OCI-LY7 (cell line): ENCODE measurements around the gene PTPRO. TPM values are rescaled to one million over a fixed set of nuclear protein-coding genes. Genes with fewer than 3 reads are reported as not detected.

Experiments used
- BruUV-seq: library from RNA; stranded (reverse); fragments of 400-500 nt; replicated peaks from 2 replicates; lab custom pipeline; 2021; lab: Mats Ljungman, UMichigan
- CTCF ChIA-PET: fragments of 300-600 bp; sonication (Branson Sonifier 250); formaldehyde crosslinking; loops from one replicate; lab custom pipeline; 2022; ENCODE audit warnings: antibody characterized with exemption; ENCODE audit not compliant: unreplicated experiment; lab: Charles Lee
- POLR2A ChIA-PET: fragments of 300-600 bp; sonication (Branson Sonifier 250); formaldehyde crosslinking; loops from one replicate; lab custom pipeline; 2022; ENCODE audit warnings: antibody characterized with exemption; lab: Charles Lee
- DNase-seq: peaks from one replicate; pipeline ENCODE4 v3.0.0-alpha.2; 2015; ENCODE audit warnings: low spot score
- H2AFZ ChIP-seq: fragments of 200-600 bp; sonication (generic), shearing (Covaris generic); 2 replicates; pipeline ENCODE4 v1.6.1; 2014; ENCODE audit warnings: mild to moderate bottlenecking, antibody characterized with exemption, low read length, moderate library complexity
- H3K27ac ChIP-seq: fragments of 200-600 bp; sonication (generic); 2 replicates; pipeline ENCODE4 v1.5.1; 2014; ENCODE audit warnings: mixed run types, low read depth, mild to moderate bottlenecking, moderate library complexity, low read length, inconsistent platforms; ENCODE audit not compliant: poor library complexity, severe bottlenecking
- H3K36me3 ChIP-seq: fragments of 200-600 bp; sonication (generic); 2 replicates; pipeline ENCODE4 v1.6.1; 2014; ENCODE audit warnings: mild to moderate bottlenecking, antibody characterized with exemption, low read length, moderate library complexity, mixed read lengths; ENCODE audit not compliant: insufficient read depth
- H3K4me1 ChIP-seq: fragments of 200-600 bp; sonication (generic); 2 replicates; pipeline ENCODE4 v1.5.1; 2014; ENCODE audit warnings: mild to moderate bottlenecking, low read length; ENCODE audit not compliant: insufficient read depth, poor library complexity, severe bottlenecking
- H3K4me2 ChIP-seq: fragments of 200-600 bp; sonication (generic); 2 replicates; pipeline ENCODE4 v1.6.1; 2014; ENCODE audit warnings: mild to moderate bottlenecking, low read length
- H3K4me3 ChIP-seq: fragments of 200-600 bp; sonication (generic); 2 replicates; pipeline ENCODE4 v1.5.1; 2014; ENCODE audit warnings: mild to moderate bottlenecking, low read depth, low read length; ENCODE audit not compliant: poor library complexity, severe bottlenecking
- H3K79me2 ChIP-seq: fragments of 200-600 bp; sonication (generic); 2 replicates; pipeline ENCODE4 v1.6.1; 2016; ENCODE audit warnings: low read depth, mild to moderate bottlenecking, low read length, moderate library complexity, mixed read lengths; ENCODE audit not compliant: insufficient read depth
- H3K9me2 ChIP-seq: fragments of 200-600 bp; sonication (generic); 2 replicates; pipeline ENCODE4 v1.6.1; 2016; ENCODE audit warnings: mild to moderate bottlenecking, low read length, mixed read lengths; ENCODE audit not compliant: insufficient read depth
- H3K9me3 ChIP-seq: fragments of 200-600 bp; sonication (generic); 2 replicates; pipeline ENCODE4 v1.6.1; 2014; ENCODE audit warnings: mild to moderate bottlenecking, mixed run types, low read length, mixed read lengths
- H4K20me1 ChIP-seq: fragments of 200-600 bp; sonication (generic); 2 replicates; pipeline ENCODE4 v1.6.1; 2014; ENCODE audit warnings: mild to moderate bottlenecking, antibody characterized with exemption, low read length, moderate library complexity, mixed read lengths; ENCODE audit not compliant: insufficient read depth
- EZH2phosphoT487 ChIP-seq: fragments of 200-600 bp; sonication (generic); IDR thresholded peaks from 2 replicates; pipeline ENCODE4 v1.6.1; 2018; ENCODE audit warnings: low read depth, borderline replicate concordance, mild to moderate bottlenecking, mixed run types, antibody characterized with exemption, low read length, moderate library complexity, mixed read lengths
- intact Hi-C: fragments of 100-400 bp; cut with micrococcal nuclease; formaldehyde crosslinking; loops from one replicate; pipeline ENCODE4 v1.10.0; 2022; ENCODE audit not compliant: unreplicated experiment
- total RNA-seq, 2 experiments: library from RNA; depleted of rRNA in 1 of 2; stranded (reverse); fragments of >200 nt in 1 of 2; shearing (Covaris generic) in 1 of 2; gene quantifications; 2 replicates each; pipeline ENCODE4 v1.2.3, GENCODE V29; 2014 to 2022
- TF ChIP-seq, protein P1 (sequence below): fragments of 200-600 bp; sonication (generic); conservative IDR thresholded peaks from 2 replicates; pipeline ENCODE4 v1.5.1; 2014; ENCODE audit warnings: mild to moderate bottlenecking, antibody characterized with exemption, low read length, moderate library complexity, mixed read lengths

Gene PTPRO
- total RNA-seq, 2 experiments from 2014 or later = 0.06 to 0.23 TPM

DNA sequence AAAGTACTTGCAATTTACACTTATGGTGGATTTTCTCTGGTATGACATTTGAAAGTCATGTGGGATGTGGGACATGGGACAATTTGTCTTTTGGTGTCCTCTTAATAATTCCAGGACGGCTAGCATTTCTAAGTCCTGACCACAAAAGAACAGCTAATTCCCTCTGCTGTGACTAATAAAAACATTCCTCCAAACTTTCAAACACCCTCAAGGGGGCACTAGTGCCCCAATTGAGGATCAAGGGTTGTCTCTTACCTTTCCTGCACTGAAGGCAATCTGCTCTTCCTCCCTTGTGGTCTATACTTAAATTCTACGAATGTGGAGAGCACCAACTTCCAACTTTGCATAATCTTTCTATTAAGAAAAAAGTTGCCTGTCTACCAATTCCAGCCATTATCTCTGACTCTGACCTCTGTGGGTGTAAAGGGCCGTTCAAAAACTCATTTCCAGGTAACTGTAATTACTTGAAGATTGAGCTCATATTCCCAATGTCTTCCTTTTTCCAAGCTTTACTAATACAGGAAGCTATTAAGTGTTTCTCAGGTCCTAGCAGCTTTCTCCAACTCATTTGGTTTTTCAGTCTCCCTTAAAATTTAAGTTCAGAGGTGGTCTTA is 210.2 kb downstream of the PTPRO start:
- no peak overlapping the region for H3K4me2 ChIP-seq
- TF ChIP-seq, protein P1, sequence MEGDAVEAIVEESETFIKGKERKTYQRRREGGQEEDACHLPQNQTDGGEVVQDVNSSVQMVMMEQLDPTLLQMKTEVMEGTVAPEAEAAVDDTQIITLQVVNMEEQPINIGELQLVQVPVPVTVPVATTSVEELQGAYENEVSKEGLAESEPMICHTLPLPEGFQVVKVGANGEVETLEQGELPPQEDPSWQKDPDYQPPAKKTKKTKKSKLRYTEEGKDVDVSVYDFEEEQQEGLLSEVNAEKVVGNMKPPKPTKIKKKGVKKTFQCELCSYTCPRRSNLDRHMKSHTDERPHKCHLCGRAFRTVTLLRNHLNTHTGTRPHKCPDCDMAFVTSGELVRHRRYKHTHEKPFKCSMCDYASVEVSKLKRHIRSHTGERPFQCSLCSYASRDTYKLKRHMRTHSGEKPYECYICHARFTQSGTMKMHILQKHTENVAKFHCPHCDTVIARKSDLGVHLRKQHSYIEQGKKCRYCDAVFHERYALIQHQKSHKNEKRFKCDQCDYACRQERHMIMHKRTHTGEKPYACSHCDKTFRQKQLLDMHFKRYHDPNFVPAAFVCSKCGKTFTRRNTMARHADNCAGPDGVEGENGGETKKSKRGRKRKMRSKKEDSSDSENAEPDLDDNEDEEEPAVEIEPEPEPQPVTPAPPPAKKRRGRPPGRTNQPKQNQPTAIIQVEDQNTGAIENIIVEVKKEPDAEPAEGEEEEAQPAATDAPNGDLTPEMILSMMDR = peak; percentile 82
- no peak for TF ChIP-seq EZH2phosphoT487
- BruUV-seq = no TSS peak
- peaks cover 2% of the 10 kb centered on the region; the same call in 1 of the 2 replicates for H3K9me3 ChIP-seq
- no peak overlapping the region for H2AFZ ChIP-seq
- H4K20me1 ChIP-seq = no peaks in the 10 kb centered on the region
- ChIA-PET POLR2A (interaction anchor here (0.7 to 1.9 kb wide), 6 partner anchors 36 to 799 kb away, joined by 3 to 11 read pairs (median 4); no protein-coding TSS in a partner anchor), CTCF (interaction anchor here (0.9 to 2.3 kb wide), 4 partner anchors 27 to 52 kb away, joined by 3 to 15 read pairs (median 6); no protein-coding TSS in a partner anchor)
- DNase-seq = peak; percentile 72
- H3K79me2 ChIP-seq = no peaks in the 10 kb centered on the region
- intact Hi-C loops = loop anchor here (1.0 kb wide), 2 partner anchors 52 to 324 kb away; no protein-coding TSS in a partner anchor
- H3K4me3 ChIP-seq = no peak overlapping the region
- H3K4me1 ChIP-seq = no peaks in the 10 kb centered on the region
- no peaks in the 10 kb centered on the region for H3K36me3 ChIP-seq
- no peaks in the 10 kb centered on the region for H3K9me2 ChIP-seq
- H3K27ac ChIP-seq = no peak overlapping the region

DNA sequence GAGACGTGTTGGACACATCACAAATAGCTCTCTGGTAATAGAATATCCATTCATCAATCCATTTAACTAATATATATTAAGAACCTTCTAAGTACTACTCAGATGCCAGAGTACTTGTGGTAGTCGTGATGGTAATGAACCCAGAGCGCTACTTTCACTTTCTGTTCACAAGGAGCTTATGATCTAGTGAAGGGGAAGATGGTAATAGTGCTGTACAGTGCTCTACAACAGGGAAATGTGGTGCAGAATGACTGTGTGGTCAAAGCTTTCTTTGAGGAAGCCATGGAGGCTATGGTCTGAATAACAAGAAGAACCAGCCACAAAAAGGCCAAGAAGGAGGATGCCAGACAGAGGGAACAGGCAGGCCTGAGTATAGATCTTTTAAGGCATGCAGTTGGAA is 212.0 kb downstream of the PTPRO start:
- POLR2A ChIA-PET = interaction anchor here (0.9 to 1.1 kb wide), 5 partner anchors 12 to 36 kb away, joined by 3 to 6 read pairs (median 3); no protein-coding TSS in a partner anchor
- no peak overlapping the region for H3K27ac ChIP-seq
- no peaks in the 10 kb centered on the region for H3K4me1 ChIP-seq
- intact Hi-C loops = no loop called here
- no peaks in the 10 kb centered on the region for H3K36me3 ChIP-seq
- H3K9me3 ChIP-seq = no peaks in the 10 kb centered on the region
- TF ChIP-seq, protein P1 = no peak
- TF ChIP-seq EZH2phosphoT487 = no peak
- BruUV-seq = no TSS peak
- H3K4me3 ChIP-seq = peak overlapping the region; percentile 17
- no peaks in the 10 kb centered on the region for H4K20me1 ChIP-seq
- peak; percentile 43 for DNase-seq
- peak overlapping the region; percentile 71 for H2AFZ ChIP-seq
- CTCF ChIA-PET = interaction anchor here (0.9 to 2.0 kb wide), 4 partner anchors 12 to 377 kb away, joined by 3 to 6 read pairs (median 3); partner anchors contain the start of gene DERA
- H3K9me2 ChIP-seq = no peaks in the 10 kb centered on the region
- H3K79me2 ChIP-seq = no peaks in the 10 kb centered on the region
- H3K4me2 ChIP-seq = peak overlapping the region; percentile 21; the same call in 1 of the 2 replicates

DNA sequence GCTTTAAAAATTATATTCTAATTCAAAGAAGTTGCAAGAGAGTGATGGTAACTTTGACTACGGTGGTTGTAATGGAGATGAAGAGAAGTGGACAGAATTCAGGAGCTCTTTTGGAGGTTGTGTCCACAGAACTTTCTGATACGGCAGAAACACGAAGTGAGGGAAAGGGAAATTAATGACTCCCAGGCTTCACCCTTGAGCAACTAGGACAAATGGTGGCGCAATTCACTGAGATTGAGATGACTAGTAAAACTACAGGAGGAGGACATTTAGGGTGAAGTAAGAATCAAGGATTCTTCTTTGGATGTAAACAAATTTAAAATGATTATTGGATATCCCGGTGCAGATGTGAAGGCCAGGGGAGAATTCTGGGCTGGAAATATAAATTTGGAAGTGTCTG is 212.6 kb downstream of the PTPRO start:
- ChIA-PET POLR2A (interaction anchor here (1.0 to 1.1 kb wide), 4 partner anchors 11 to 36 kb away, joined by 3 to 6 read pairs (median 3); no protein-coding TSS in a partner anchor), CTCF (interaction anchor here (1.5 to 2.0 kb wide), 2 partner anchors 12 to 50 kb away, joined by 3 to 6 read pairs; no protein-coding TSS in a partner anchor)
- Histone ChIP-seq H3K4me3 (no peak overlapping the region), H4K20me1 (no peaks in the 10 kb centered on the region), H3K4me2 (no peak overlapping the region), H3K9me2 (no peaks in the 10 kb centered on the region), H3K36me3 (no peaks in the 10 kb centered on the region), H3K27ac (no peak overlapping the region), H3K9me3 (no peaks in the 10 kb centered on the region), H3K79me2 (no peaks in the 10 kb centered on the region), H3K4me1 (no peaks in the 10 kb centered on the region), H2AFZ (peak overlapping the region; percentile 71; the same call in 1 of the 2 replicates)
- no TSS peak for BruUV-seq
- DNase-seq = no peak
- TF ChIP-seq, protein P1 = no peak
- no peak for TF ChIP-seq EZH2phosphoT487
- intact Hi-C loops = no loop called here
